ENCODE results near the gene PDZD4.

The PDZD4 gene

GRCh38 chrX:153836921-153837320, 6.6 kb upstream of the PDZD4 start:
- DNase-seq (ENCODE audit: extremely low read depth, low read depth), result no peak
- TF ChIP-seq CTCF (IDR thresholded peaks at IDR 0.05; ENCODE audit: low read depth, low read length, missing control alignments), result no peak
- H3K4me3 ChIP-seq (replicated peaks; ENCODE audit: low read depth, low read length), result no peak overlapping the region

GRCh38 chrX:153832728-153833127, 2.4 kb upstream of the PDZD4 start:
- H3K4me3 ChIP-seq (replicated peaks; ENCODE audit: low read depth, low read length), result no peak overlapping the region
- no peak for DNase-seq (ENCODE audit: extremely low read depth, low read depth)
- no peak for TF ChIP-seq CTCF (IDR thresholded peaks at IDR 0.05; ENCODE audit: low read depth, low read length, missing control alignments)

GRCh38 chrX:153831429-153832150, 1.2 kb upstream of the PDZD4 start:
- TF ChIP-seq CTCF (IDR thresholded peaks at IDR 0.05; ENCODE audit: low read depth, low read length, missing control alignments), result no peak
- H3K4me3 ChIP-seq (replicated peaks; ENCODE audit: low read depth, low read length), result no peak overlapping the region
- no peak for DNase-seq (ENCODE audit: extremely low read depth, low read depth)

- no peak for DNase-seq (ENCODE audit: extremely low read depth, low read depth)
- TF ChIP-seq CTCF (IDR thresholded peaks at IDR 0.05; ENCODE audit: low read depth, low read length, missing control alignments), result no peak
- no peak overlapping the region for H3K4me3 ChIP-seq (replicated peaks; ENCODE audit: low read depth, low read length)
These were observed 490 bp upstream of the PDZD4 start for GRCh38 chrX:153830640-153831428.

- no peak for TF ChIP-seq CTCF (IDR thresholded peaks at IDR 0.05; ENCODE audit: low read depth, low read length, missing control alignments)
- DNase-seq (ENCODE audit: extremely low read depth, low read depth), result no peak
- no peak overlapping the region for H3K4me3 ChIP-seq (replicated peaks; ENCODE audit: low read depth, low read length)
These were observed 870 bp downstream of the PDZD4 start for GRCh38 chrX:153829549-153829798.

- no peak overlapping the region for H3K4me3 ChIP-seq (replicated peaks; ENCODE audit: low read depth, low read length)
- TF ChIP-seq CTCF (IDR thresholded peaks at IDR 0.05; ENCODE audit: low read depth, low read length, missing control alignments), result no peak
- no peak for DNase-seq (ENCODE audit: extremely low read depth, low read depth)
These were observed 1.4 kb downstream of the PDZD4 start for GRCh38 chrX:153828723-153829548.

Measured in HFF-Myc (cell line).